Activated T-cell treated with anti-CD3 and anti-CD28 coated beads, Interleukin-2, amount 50 U/mL, for 48 hours (primary cell): ENCODE data around the gene SCAF8.

Experiments
- DNase-seq, 2 experiments: peaks; one replicate each; pipeline ENCODE4 v3.0.0-alpha.2; 2020

The SCAF8 gene

GRCh38 chr6:154849475-154849874 lies 116.3 kb downstream of the SCAF8 start:
- no peak for DNase-seq

GRCh38 chr6:154852687-154853086 lies 119.5 kb downstream of the SCAF8 start:
- DNase-seq: no peak

- no peak for DNase-seq
Observed at GRCh38 chr6:154857529-154857928, 124.3 kb downstream of the SCAF8 start.

GRCh38 chr6:154861825-154862224 lies 128.6 kb downstream of the SCAF8 start:
- no peak for DNase-seq

- DNase-seq: no peak
Observed at GRCh38 chr6:154862536-154862935, 129.3 kb downstream of the SCAF8 start.

- no peak for DNase-seq
Observed at GRCh38 chr6:154864066-154864430, 130.8 kb downstream of the SCAF8 start.

- DNase-seq: no peak
Observed at GRCh38 chr6:154865291-154865690, 132.1 kb downstream of the SCAF8 start.

GRCh38 chr6:154868143-154868594 lies 135.0 kb downstream of the SCAF8 start:
- DNase-seq: no peak

- no peak for DNase-seq
Observed at GRCh38 chr6:154872542-154873114, 139.4 kb downstream of the SCAF8 start.

GRCh38 chr6:154873546-154873945 lies 140.3 kb downstream of the SCAF8 start:
- no peak for DNase-seq

- no peak for DNase-seq
Observed at GRCh38 chr6:154874773-154875592, 141.8 kb downstream of the SCAF8 start.

- no peak for DNase-seq
Observed at GRCh38 chr6:154876486-154877280, 143.5 kb downstream of the SCAF8 start.

- no peak for DNase-seq
Observed at GRCh38 chr6:154878871-154879491, 145.8 kb downstream of the SCAF8 start.

- no peak for DNase-seq
Observed at GRCh38 chr6:154882107-154882506, 148.9 kb downstream of the SCAF8 start.
